ENCODE data around the gene LRRTM4. TPM values are rescaled to one million over a fixed set of nuclear protein-coding genes. Genes with fewer than 3 reads are reported as not detected.

The LRRTM4 gene
- polyA plus RNA-seq, 1 experiment: not detected

GRCh38 chr2:77268626-77269025 is 253.6 kb downstream of the LRRTM4 start:
- ChIA-PET CTCF (no interaction called here), POLR2A (no interaction called here)
- Histone ChIP-seq H3K27me3 (ENCODE audit: control insufficient read depth, insufficient read depth, low read length) (no peaks in the 10 kb centered on the region), H3K36me3 (ENCODE audit: control insufficient read depth, insufficient read depth, low read length) (no peaks in the 10 kb centered on the region), H3K4me3 (ENCODE audit: low read depth, low read length) (no peak overlapping the region)
- DNase-seq (ENCODE audit: low read depth): no peak
- no peak for TF ChIP-seq CTCF (IDR thresholded peaks at IDR 0.05; ENCODE audit: insufficient read depth, low read depth, low read length)

GRCh38 chr2:77232909-77233425 is 289.2 kb downstream of the LRRTM4 start:
- no peak overlapping the region for H3K4me3 ChIP-seq (ENCODE audit: low read depth, low read length)
- ChIA-PET CTCF (no interaction called here), POLR2A (no interaction called here)
- H3K27me3 ChIP-seq (ENCODE audit: control insufficient read depth, insufficient read depth, low read length): no peaks in the 10 kb centered on the region
- no peaks in the 10 kb centered on the region for H3K36me3 ChIP-seq (ENCODE audit: control insufficient read depth, insufficient read depth, low read length)
- no peak for TF ChIP-seq CTCF (IDR thresholded peaks at IDR 0.05; ENCODE audit: insufficient read depth, low read depth, low read length)
- no peak for DNase-seq (ENCODE audit: low read depth)

GRCh38 chr2:77228391-77228790 is 293.8 kb downstream of the LRRTM4 start:
- ChIA-PET CTCF (no interaction called here), POLR2A (no interaction called here)
- Histone ChIP-seq H3K4me3 (ENCODE audit: low read depth, low read length) (no peak overlapping the region), H3K27me3 (ENCODE audit: control insufficient read depth, insufficient read depth, low read length) (no peaks in the 10 kb centered on the region), H3K36me3 (ENCODE audit: control insufficient read depth, insufficient read depth, low read length) (no peaks in the 10 kb centered on the region)
- no peak for DNase-seq (ENCODE audit: low read depth)
- TF ChIP-seq CTCF (IDR thresholded peaks at IDR 0.05; ENCODE audit: insufficient read depth, low read depth, low read length): no peak

- ChIA-PET CTCF (no interaction called here), POLR2A (no interaction called here)
- no peak overlapping the region for H3K4me3 ChIP-seq (ENCODE audit: low read depth, low read length)
- TF ChIP-seq CTCF (IDR thresholded peaks at IDR 0.05; ENCODE audit: insufficient read depth, low read depth, low read length): no peak
- H3K27me3 ChIP-seq (ENCODE audit: control insufficient read depth, insufficient read depth, low read length): no peaks in the 10 kb centered on the region
- H3K36me3 ChIP-seq (ENCODE audit: control insufficient read depth, insufficient read depth, low read length): no peaks in the 10 kb centered on the region
- no peak for DNase-seq (ENCODE audit: low read depth)
These were observed 311.5 kb downstream of the LRRTM4 start for GRCh38 chr2:77210725-77211124.

GRCh38 chr2:77207331-77207730 is 314.8 kb downstream of the LRRTM4 start:
- ChIA-PET CTCF (no interaction called here), POLR2A (no interaction called here)
- TF ChIP-seq CTCF (IDR thresholded peaks at IDR 0.05; ENCODE audit: insufficient read depth, low read depth, low read length): no peak
- Histone ChIP-seq H3K4me3 (ENCODE audit: low read depth, low read length) (no peak overlapping the region), H3K27me3 (ENCODE audit: control insufficient read depth, insufficient read depth, low read length) (no peaks in the 10 kb centered on the region), H3K36me3 (ENCODE audit: control insufficient read depth, insufficient read depth, low read length) (no peaks in the 10 kb centered on the region)
- DNase-seq (ENCODE audit: low read depth): no peak

Data from BJ (cell line).